GM23338 (cell line): ENCODE measurements around the gene TBC1D5. TPM values are rescaled to one million over a fixed set of nuclear protein-coding genes. Genes with fewer than 3 reads are reported as not detected.

Experiments
- ATAC-seq: fragments of 200-7000 bp; cut with Tn5 transposase; 3 replicates; pipeline ENCODE4 v1.9.1; 2020
- DNase-seq: peaks from one replicate; pipeline ENCODE4 v3.0.0-alpha.2; 2015; ENCODE audit warnings: low spot score
- H2AFZ ChIP-seq: fragments of 200-600 bp; sonication (generic); 2 replicates; pipeline ENCODE4 v1.8.0; 2016; ENCODE audit warnings: antibody characterized with exemption, mild to moderate bottlenecking, moderate library complexity
- H3F3A ChIP-seq: fragments of 200-600 bp; sonication (generic); replicated peaks from 2 replicates; pipeline ENCODE4 v1.8.0; 2017; ENCODE audit warnings: antibody characterized with exemption, mixed run types, low read depth
- H3K27ac ChIP-seq: fragments of 200-600 bp; sonication (generic); 2 replicates; pipeline ENCODE4 v1.6.1; 2016; ENCODE audit warnings: low read depth
- H3K27me3 ChIP-seq: fragments of 200-600 bp; sonication (generic); 2 replicates; pipeline ENCODE4 v1.8.0; 2016; ENCODE audit warnings: mild to moderate bottlenecking, mixed run types, moderate library complexity; ENCODE audit not compliant: insufficient read depth
- H3K36me3 ChIP-seq: fragments of 200-600 bp; sonication (generic); 2 replicates; pipeline ENCODE4 v1.8.0; 2016; ENCODE audit warnings: mild to moderate bottlenecking; ENCODE audit not compliant: insufficient read depth
- H3K4me1 ChIP-seq: fragments of 200-600 bp; sonication (generic); 2 replicates; pipeline ENCODE4 v1.8.0; 2016; ENCODE audit warnings: mild to moderate bottlenecking, moderate library complexity; ENCODE audit not compliant: insufficient read depth
- H3K4me2 ChIP-seq: fragments of 200-600 bp; sonication (generic); 2 replicates; pipeline ENCODE4 v1.7.1; 2017; ENCODE audit warnings: mixed run types
- H3K4me3 ChIP-seq: fragments of 200-600 bp; sonication (generic); 2 replicates; pipeline ENCODE4 v1.6.1; 2016; ENCODE audit warnings: mixed run types
- H3K79me2 ChIP-seq: fragments of 200-600 bp; sonication (generic); replicated peaks from 2 replicates; pipeline ENCODE4 v1.8.0; 2017; ENCODE audit warnings: mild to moderate bottlenecking; ENCODE audit not compliant: insufficient read depth
- H3K9me2 ChIP-seq: fragments of 200-600 bp; sonication (generic); 2 replicates; pipeline ENCODE4 v1.8.0; 2017; ENCODE audit not compliant: insufficient read depth
- H4K20me1 ChIP-seq: fragments of 200-600 bp; sonication (generic); replicated peaks from 2 replicates; pipeline ENCODE4 v1.8.0; 2017; ENCODE audit warnings: mild to moderate bottlenecking; ENCODE audit not compliant: insufficient read depth
- H3K27ac Mint-ChIP-seq: 2 replicates; pipeline ENCODE4 v1.8.0; 2020; ENCODE audit warnings: inconsistent platforms, mild to moderate bottlenecking, moderate library complexity, mixed read lengths
- H3K27me3 Mint-ChIP-seq: 3 replicates; pipeline ENCODE4 v1.8.0; 2022; ENCODE audit warnings: low read depth, mild to moderate bottlenecking, moderate library complexity, mixed read lengths, inconsistent platforms; ENCODE audit not compliant: insufficient read depth, poor library complexity
- H3K36me3 Mint-ChIP-seq: 3 replicates; pipeline ENCODE4 v1.8.0; 2021; ENCODE audit warnings: low read depth, mild to moderate bottlenecking, inconsistent platforms, moderate library complexity, mixed read lengths
- H3K4me1 Mint-ChIP-seq: 3 replicates; pipeline ENCODE4 v1.8.0; 2020; ENCODE audit warnings: mild to moderate bottlenecking, inconsistent platforms, mixed read lengths
- H3K4me3 Mint-ChIP-seq: 3 replicates; pipeline ENCODE4 v1.8.0; 2021; ENCODE audit warnings: moderate library complexity, mild to moderate bottlenecking, inconsistent platforms, mixed read lengths
- H3K9me3 Mint-ChIP-seq: 3 replicates; pipeline ENCODE4 v1.8.0; 2020; ENCODE audit warnings: moderate library complexity, mild to moderate bottlenecking, inconsistent platforms, mixed read lengths
- EZH2 ChIP-seq: fragments of 200-600 bp; sonication (generic); IDR thresholded peaks from one replicate; pipeline ENCODE4 v1.8.0; 2017; ENCODE audit warnings: antibody characterized with exemption, mild to moderate bottlenecking, low read depth; ENCODE audit not compliant: unreplicated experiment
- JUNB ChIP-seq: IDR thresholded peaks from one replicate; pipeline ENCODE4 v1.6.1; 2016; ENCODE audit warnings: antibody characterized with exemption; ENCODE audit not compliant: unreplicated experiment
- NANOG ChIP-seq: IDR thresholded peaks from 2 replicates; pipeline ENCODE4 v1.6.1; 2016; ENCODE audit warnings: antibody characterized with exemption, borderline replicate concordance
- POLR2AphosphoS5 ChIP-seq: IDR thresholded peaks from 2 replicates; pipeline ENCODE4 v1.6.1; 2016; ENCODE audit warnings: antibody characterized with exemption, low read depth
- REST ChIP-seq: IDR thresholded peaks from one replicate; pipeline ENCODE4 v1.6.1; 2018; ENCODE audit warnings: antibody characterized with exemption; ENCODE audit not compliant: unreplicated experiment
- STAT1 ChIP-seq: IDR thresholded peaks from one replicate; pipeline ENCODE4 v1.6.1; 2016; ENCODE audit warnings: antibody characterized with exemption; ENCODE audit not compliant: unreplicated experiment
- ZNF114 ChIP-seq: fragments of 250-450 bp; sonication (Bioruptor Pico); IDR thresholded peaks from 2 replicates; pipeline ENCODE4 v1.5.0; 2020; ENCODE audit warnings: mild to moderate bottlenecking, moderate library complexity
- polyA plus RNA-seq: library from polyadenylated mRNA; unstranded; fragments of >200 nt; fragmentation: Nextera tagmentation; extraction: Ambion mirVana; gene quantifications from 2 replicates; pipeline ENCODE4 v1.2.1, GENCODE V29; 2016
- total RNA-seq: library from RNA; depleted of rRNA; stranded (reverse); fragments of >200 nt; shearing (Covaris generic); gene quantifications from 2 replicates; pipeline ENCODE4 v1.2.3, GENCODE V29; 2014
- TF ChIP-seq, protein P1 (sequence below): fragments of 250-450 bp; sonication (Bioruptor Pico); IDR thresholded peaks from 2 replicates; pipeline ENCODE4 v1.5.0; 2020; ENCODE audit warnings: mild to moderate bottlenecking, moderate library complexity
- TF ChIP-seq, protein P2 (sequence below): IDR thresholded peaks from 2 replicates; pipeline ENCODE4 v1.6.1; 2016; ENCODE audit warnings: antibody characterized with exemption

Gene TBC1D5
- total and polyA plus RNA-seq, 2 experiments from 2014 or later = 21.8 to 48.1 TPM

GRCh38 chr3:17137321-17137826 is 605.1 kb downstream of the TBC1D5 start:
- Histone ChIP-seq H3K9me2 (peaks cover 11% of the 10 kb centered on the region), H3F3A (no peaks in the 10 kb centered on the region), H3K27ac (no peak overlapping the region), H3K27me3 (no peaks in the 10 kb centered on the region), H3K4me1 (no peaks in the 10 kb centered on the region), H3K4me2 (no peak overlapping the region), H3K79me2 (no peaks in the 10 kb centered on the region), H2AFZ (no peak overlapping the region), H3K4me3 (no peak overlapping the region), H3K36me3 (no peaks in the 10 kb centered on the region), H4K20me1 (no peaks in the 10 kb centered on the region)
- Mint-ChIP-seq H3K4me1 (peaks cover 6% of the 10 kb centered on the region), H3K9me3 (peaks cover 4% of the 10 kb centered on the region; the same call in 2 of the 3 replicates), H3K36me3 (no peaks in the 10 kb centered on the region), H3K27ac (no peak overlapping the region), H3K27me3 (peaks cover 5% of the 10 kb centered on the region), H3K4me3 (no peak overlapping the region)
- TF ChIP-seq REST (no peak), JUNB (no peak), NANOG (no peak), ZNF114 (CRISPR knock-in tag) (no peak), EZH2 (no peak), STAT1 (no peak), POLR2AphosphoS5 (no peak)
- TF ChIP-seq, protein P1, sequence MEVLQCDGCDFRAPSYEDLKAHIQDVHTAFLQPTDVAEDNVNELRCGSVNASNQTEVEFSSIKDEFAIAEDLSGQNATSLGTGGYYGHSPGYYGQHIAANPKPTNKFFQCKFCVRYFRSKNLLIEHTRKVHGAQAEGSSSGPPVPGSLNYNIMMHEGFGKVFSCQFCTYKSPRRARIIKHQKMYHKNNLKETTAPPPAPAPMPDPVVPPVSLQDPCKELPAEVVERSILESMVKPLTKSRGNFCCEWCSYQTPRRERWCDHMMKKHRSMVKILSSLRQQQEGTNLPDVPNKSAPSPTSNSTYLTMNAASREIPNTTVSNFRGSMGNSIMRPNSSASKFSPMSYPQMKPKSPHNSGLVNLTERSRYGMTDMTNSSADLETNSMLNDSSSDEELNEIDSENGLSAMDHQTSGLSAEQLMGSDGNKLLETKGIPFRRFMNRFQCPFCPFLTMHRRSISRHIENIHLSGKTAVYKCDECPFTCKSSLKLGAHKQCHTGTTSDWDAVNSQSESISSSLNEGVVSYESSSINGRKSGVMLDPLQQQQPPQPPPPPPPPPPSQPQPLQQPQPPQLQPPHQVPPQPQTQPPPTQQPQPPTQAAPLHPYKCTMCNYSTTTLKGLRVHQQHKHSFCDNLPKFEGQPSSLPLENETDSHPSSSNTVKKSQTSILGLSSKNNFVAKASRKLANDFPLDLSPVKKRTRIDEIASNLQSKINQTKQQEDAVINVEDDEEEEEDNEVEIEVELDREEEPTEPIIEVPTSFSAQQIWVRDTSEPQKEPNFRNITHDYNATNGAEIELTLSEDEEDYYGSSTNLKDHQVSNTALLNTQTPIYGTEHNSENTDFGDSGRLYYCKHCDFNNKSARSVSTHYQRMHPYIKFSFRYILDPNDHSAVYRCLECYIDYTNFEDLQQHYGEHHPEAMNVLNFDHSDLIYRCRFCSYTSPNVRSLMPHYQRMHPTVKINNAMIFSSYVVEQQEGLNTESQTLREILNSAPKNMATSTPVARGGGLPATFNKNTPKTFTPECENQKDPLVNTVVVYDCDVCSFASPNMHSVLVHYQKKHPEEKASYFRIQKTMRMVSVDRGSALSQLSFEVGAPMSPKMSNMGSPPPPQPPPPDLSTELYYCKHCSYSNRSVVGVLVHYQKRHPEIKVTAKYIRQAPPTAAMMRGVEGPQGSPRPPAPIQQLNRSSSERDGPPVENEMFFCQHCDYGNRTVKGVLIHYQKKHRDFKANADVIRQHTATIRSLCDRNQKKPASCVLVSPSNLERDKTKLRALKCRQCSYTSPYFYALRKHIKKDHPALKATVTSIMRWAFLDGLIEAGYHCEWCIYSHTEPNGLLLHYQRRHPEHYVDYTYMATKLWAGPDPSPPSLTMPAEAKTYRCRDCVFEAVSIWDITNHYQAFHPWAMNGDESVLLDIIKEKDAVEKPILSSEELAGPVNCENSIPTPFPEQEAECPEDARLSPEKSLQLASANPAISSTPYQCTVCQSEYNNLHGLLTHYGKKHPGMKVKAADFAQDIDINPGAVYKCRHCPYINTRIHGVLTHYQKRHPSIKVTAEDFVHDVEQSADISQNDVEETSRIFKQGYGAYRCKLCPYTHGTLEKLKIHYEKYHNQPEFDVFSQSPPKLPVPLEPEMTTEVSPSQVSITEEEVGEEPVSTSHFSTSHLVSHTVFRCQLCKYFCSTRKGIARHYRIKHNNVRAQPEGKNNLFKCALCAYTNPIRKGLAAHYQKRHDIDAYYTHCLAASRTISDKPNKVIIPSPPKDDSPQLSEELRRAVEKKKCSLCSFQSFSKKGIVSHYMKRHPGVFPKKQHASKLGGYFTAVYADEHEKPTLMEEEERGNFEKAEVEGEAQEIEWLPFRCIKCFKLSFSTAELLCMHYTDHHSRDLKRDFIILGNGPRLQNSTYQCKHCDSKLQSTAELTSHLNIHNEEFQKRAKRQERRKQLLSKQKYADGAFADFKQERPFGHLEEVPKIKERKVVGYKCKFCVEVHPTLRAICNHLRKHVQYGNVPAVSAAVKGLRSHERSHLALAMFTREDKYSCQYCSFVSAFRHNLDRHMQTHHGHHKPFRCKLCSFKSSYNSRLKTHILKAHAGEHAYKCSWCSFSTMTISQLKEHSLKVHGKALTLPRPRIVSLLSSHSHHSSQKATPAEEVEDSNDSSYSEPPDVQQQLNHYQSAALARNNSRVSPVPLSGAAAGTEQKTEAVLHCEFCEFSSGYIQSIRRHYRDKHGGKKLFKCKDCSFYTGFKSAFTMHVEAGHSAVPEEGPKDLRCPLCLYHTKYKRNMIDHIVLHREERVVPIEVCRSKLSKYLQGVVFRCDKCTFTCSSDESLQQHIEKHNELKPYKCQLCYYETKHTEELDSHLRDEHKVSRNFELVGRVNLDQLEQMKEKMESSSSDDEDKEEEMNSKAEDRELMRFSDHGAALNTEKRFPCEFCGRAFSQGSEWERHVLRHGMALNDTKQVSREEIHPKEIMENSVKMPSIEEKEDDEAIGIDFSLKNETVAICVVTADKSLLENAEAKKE = no peak
- TF ChIP-seq, protein P2, sequence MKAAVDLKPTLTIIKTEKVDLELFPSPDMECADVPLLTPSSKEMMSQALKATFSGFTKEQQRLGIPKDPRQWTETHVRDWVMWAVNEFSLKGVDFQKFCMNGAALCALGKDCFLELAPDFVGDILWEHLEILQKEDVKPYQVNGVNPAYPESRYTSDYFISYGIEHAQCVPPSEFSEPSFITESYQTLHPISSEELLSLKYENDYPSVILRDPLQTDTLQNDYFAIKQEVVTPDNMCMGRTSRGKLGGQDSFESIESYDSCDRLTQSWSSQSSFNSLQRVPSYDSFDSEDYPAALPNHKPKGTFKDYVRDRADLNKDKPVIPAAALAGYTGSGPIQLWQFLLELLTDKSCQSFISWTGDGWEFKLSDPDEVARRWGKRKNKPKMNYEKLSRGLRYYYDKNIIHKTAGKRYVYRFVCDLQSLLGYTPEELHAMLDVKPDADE = no peak
- ATAC-seq = no peak
- no peak for DNase-seq
